HEK293 (cell line): Measurements from ENCODE around the gene NKD2.
A peak's percentile ranks its signal among the peaks of the same experiment; 100 is the strongest.

Source experiments
- CTCF ChIA-PET: fragments of 350-600 bp; formaldehyde crosslinking; extraction: SDS; loops from one replicate; lab custom pipeline; 2021; ENCODE audit warnings: antibody characterized with exemption; lab: Yijun Ruan, JAX
- POLR2A ChIA-PET: fragments of 300-600 bp; formaldehyde crosslinking; extraction: SDS; loops from one replicate; lab custom pipeline; 2020; ENCODE audit warnings: antibody characterized with exemption, inconsistent platforms; lab: Yijun Ruan, JAX
- H3K27ac ChIP-seq: fragments of 200-500 bp; sonication (Bioruptor generic); 2 replicates; pipeline ENCODE4 v1.5.1; 2014; ENCODE audit warnings: low read depth, low read length, control low read depth, inconsistent platforms; ENCODE audit errors: extremely low read depth
- H3K36me3 ChIP-seq, 2 experiments: fragments of 200-500 bp in 1 of 2; sonication (Bioruptor generic) in 1 of 2; 1 replicate in 1 of 2; 2 replicates in 1 of 2; pipeline ENCODE4 v1.5.1; 2014 to 2017; ENCODE audit warnings: inconsistent platforms in 2 of 2, low read length in 2 of 2; ENCODE audit not compliant: control insufficient read depth in 2 of 2, insufficient read depth in 1 of 2
- H3K4me1 ChIP-seq: fragments of 200-500 bp; sonication (Bioruptor generic); 2 replicates; pipeline ENCODE4 v1.5.1; 2014; ENCODE audit warnings: mild to moderate bottlenecking, low read length, inconsistent platforms; ENCODE audit not compliant: control insufficient read depth, insufficient read depth
- H3K4me3 ChIP-seq: 2 replicates; pipeline ENCODE4 v1.5.1; 2011; ENCODE audit warnings: low read depth, mild to moderate bottlenecking, control low read depth, low read length, moderate library complexity
- H3K9me3 ChIP-seq: fragments of 200-500 bp; sonication (Bioruptor generic); 2 replicates; pipeline ENCODE4 v1.5.1; 2014; ENCODE audit warnings: low read depth, low read length, inconsistent platforms; ENCODE audit not compliant: control insufficient read depth, insufficient read depth
- EGR2 ChIP-seq: fragments of 450-650 bp; formaldehyde crosslinking; IDR thresholded peaks from 2 replicates; pipeline ENCODE4 v1.5.1; 2016; ENCODE audit warnings: low read depth, missing biosample characterization, missing genetic modification characterization
- PRDM1 ChIP-seq: fragments of 450-650 bp; formaldehyde crosslinking; IDR thresholded peaks from 2 replicates; pipeline ENCODE4; 2016; ENCODE audit warnings: missing biosample characterization, missing genetic modification characterization
- SP3 ChIP-seq: fragments of 450-650 bp; formaldehyde crosslinking; IDR thresholded peaks from 2 replicates; pipeline ENCODE4 v1.5.1; 2016; ENCODE audit warnings: missing biosample characterization, missing genetic modification characterization
- TCF7L2 ChIP-seq: IDR thresholded peaks from 2 replicates; pipeline ENCODE4 v1.6.1; 2011; ENCODE audit warnings: low read depth, mild to moderate bottlenecking, inconsistent platforms, low read length, moderate library complexity, borderline replicate concordance
- ZBTB1 ChIP-seq: fragments of 450-650 bp; formaldehyde crosslinking; IDR thresholded peaks from 2 replicates; pipeline ENCODE4 v1.5.1; 2016; ENCODE audit warnings: missing biosample characterization, missing genetic modification characterization
- ZFHX2 ChIP-seq: fragments of 450-650 bp; formaldehyde crosslinking; conservative IDR thresholded peaks from 2 replicates; pipeline ENCODE4 v1.5.1; 2016; ENCODE audit warnings: missing biosample characterization, missing genetic modification characterization
- ZNF112 ChIP-seq: fragments of 450-650 bp; formaldehyde crosslinking; IDR thresholded peaks from 2 replicates; pipeline ENCODE4 v1.5.0; 2017; ENCODE audit warnings: missing biosample characterization, missing genetic modification characterization
- ZNF114 ChIP-seq: fragments of 450-650 bp; formaldehyde crosslinking; IDR thresholded peaks from 2 replicates; pipeline ENCODE4 v1.5.0; 2017; ENCODE audit warnings: missing biosample characterization, missing genetic modification characterization
- ZNF19 ChIP-seq: fragments of 450-650 bp; formaldehyde crosslinking; IDR thresholded peaks from 2 replicates; pipeline ENCODE4; 2016; ENCODE audit warnings: missing biosample characterization, missing genetic modification characterization, low read depth
- ZNF214 ChIP-seq: fragments of 450-650 bp; formaldehyde crosslinking; IDR thresholded peaks from 2 replicates; pipeline ENCODE4 v1.5.1; 2017; ENCODE audit warnings: missing biosample characterization, mild to moderate bottlenecking, missing genetic modification characterization, borderline replicate concordance
- ZNF23 ChIP-seq: fragments of 450-650 bp; formaldehyde crosslinking; IDR thresholded peaks from 2 replicates; pipeline ENCODE4 v1.5.1; 2016; ENCODE audit warnings: missing biosample characterization, missing genetic modification characterization, borderline replicate concordance
- ZNF24 ChIP-seq: fragments of 450-650 bp; formaldehyde crosslinking; IDR thresholded peaks from 2 replicates; pipeline ENCODE4 v1.5.1; 2016; ENCODE audit warnings: missing biosample characterization, missing genetic modification characterization
- ZNF274 ChIP-seq, 2 experiments: fragments of 200-500 bp in 1 of 2; fragments of 450-650 bp in 1 of 2; sonication (Bioruptor generic) in 1 of 2; formaldehyde crosslinking in 1 of 2; IDR thresholded peaks; 2 replicates each; pipeline versions ENCODE4 v1.5.1 to v1.6.1; 2014 to 2016; ENCODE audit warnings: borderline replicate concordance in 1 of 2, inconsistent platforms in 1 of 2, low read length in 1 of 2, missing biosample characterization in 1 of 2, missing genetic modification characterization in 1 of 2
- ZNF335 ChIP-seq: fragments of 450-650 bp; formaldehyde crosslinking; conservative IDR thresholded peaks from 2 replicates; pipeline ENCODE4 v1.5.1; 2016; ENCODE audit warnings: missing biosample characterization, missing genetic modification characterization
- ZNF341 ChIP-seq: fragments of 450-650 bp; formaldehyde crosslinking; IDR thresholded peaks from 2 replicates; pipeline ENCODE4; 2016; ENCODE audit warnings: low read depth, missing biosample characterization, missing genetic modification characterization
- ZNF354C ChIP-seq: fragments of 450-650 bp; formaldehyde crosslinking; IDR thresholded peaks from 2 replicates; pipeline ENCODE4 v1.5.1; 2016; ENCODE audit warnings: missing biosample characterization, missing genetic modification characterization, low read depth, borderline replicate concordance
- ZNF394 ChIP-seq: fragments of 450-650 bp; formaldehyde crosslinking; IDR thresholded peaks from 2 replicates; pipeline ENCODE4 v1.5.1; 2016; ENCODE audit warnings: missing biosample characterization, missing genetic modification characterization, mild to moderate bottlenecking, moderate library complexity, borderline replicate concordance
- ZNF514 ChIP-seq: fragments of 450-650 bp; formaldehyde crosslinking; IDR thresholded peaks from 2 replicates; pipeline ENCODE4 v1.5.1; 2016; ENCODE audit warnings: missing biosample characterization, missing genetic modification characterization
- ZSCAN30 ChIP-seq: fragments of 450-650 bp; IDR thresholded peaks from 2 replicates; pipeline ENCODE4 v1.5.1; 2018; ENCODE audit warnings: missing biosample characterization, mild to moderate bottlenecking, missing genetic modification characterization, moderate library complexity
- TF ChIP-seq, protein P1 (sequence below): fragments of 450-650 bp; IDR thresholded peaks from 2 replicates; pipeline ENCODE4 v1.5.1; 2018; ENCODE audit warnings: missing biosample characterization, mild to moderate bottlenecking, missing genetic modification characterization
- TF ChIP-seq, protein P2 (sequence below): fragments of 450-650 bp; formaldehyde crosslinking; IDR thresholded peaks from 2 replicates; pipeline ENCODE4 v1.5.1; 2016; ENCODE audit warnings: missing biosample characterization, missing genetic modification characterization
- TF ChIP-seq, protein P3 (sequence below): IDR thresholded peaks from 2 replicates; pipeline ENCODE4 v1.6.1; 2011; ENCODE audit warnings: mild to moderate bottlenecking, low read depth, low read length, borderline replicate concordance

Gene NKD2

DNA sequence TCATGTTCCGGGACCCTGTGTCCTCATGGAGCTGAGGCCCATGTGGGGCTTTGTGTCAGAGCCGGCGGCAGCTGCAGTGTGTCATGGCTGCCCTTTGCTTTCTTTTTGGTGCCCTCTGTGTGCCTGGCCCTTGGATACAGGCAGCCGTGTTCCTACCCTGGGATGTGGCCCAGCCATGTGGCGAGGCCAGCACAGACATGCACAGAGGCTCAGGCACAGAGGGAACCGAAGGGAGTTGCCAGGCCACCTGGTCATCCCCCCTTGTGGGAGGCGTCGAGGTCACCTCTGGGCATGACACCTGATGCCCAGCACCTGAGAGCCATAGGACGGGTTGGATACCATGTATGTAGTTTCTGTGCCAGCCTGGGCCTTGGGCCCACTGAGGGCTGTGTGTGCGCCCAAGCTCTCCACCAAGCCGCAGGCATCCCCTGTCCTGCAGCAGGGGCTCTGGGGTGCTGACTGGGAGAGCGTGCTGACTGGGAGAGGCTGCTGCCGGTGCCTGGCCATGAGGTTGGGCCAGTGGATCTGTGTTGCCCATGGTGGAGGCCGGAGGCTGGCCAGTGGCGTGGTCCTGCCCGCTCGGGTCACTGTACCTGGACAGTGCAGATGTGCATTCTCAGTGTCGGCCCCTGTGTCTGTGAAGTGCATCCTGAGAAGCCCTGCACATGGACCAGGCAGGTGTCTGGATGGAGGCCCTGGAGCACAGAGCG is 4.8 kb downstream of the NKD2 start:
- Histone ChIP-seq H3K9me3 (no peaks in the 10 kb centered on the region), H3K4me3 (no peak overlapping the region)
- CTCF ChIA-PET = interaction anchor here (0.7 to 6.7 kb wide), 4 partner anchors 8 to 127 kb away, joined by 3 to 90 read pairs (median 4); no protein-coding TSS in a partner anchor
- TF ChIP-seq ZNF394 (tag by site-specific recombination) (no peak), ZNF335 (tag by site-specific recombination) (peak; percentile 38)
- TF ChIP-seq, all 188 proteins: peak for 1
- peaks cover 15% of the 10 kb centered on the region for H3K4me1 ChIP-seq
- no peak overlapping the region for H3K27ac ChIP-seq
- POLR2A ChIA-PET = interaction anchor here (0.5 kb wide), 1 partner anchor 79 kb away, joined by 3 read pairs; no protein-coding TSS in a partner anchor
- peaks cover 0 to 44% of the 10 kb centered on the region in 2 experiments; a peak in 1 of 3 replicates for H3K36me3 ChIP-seq

DNA sequence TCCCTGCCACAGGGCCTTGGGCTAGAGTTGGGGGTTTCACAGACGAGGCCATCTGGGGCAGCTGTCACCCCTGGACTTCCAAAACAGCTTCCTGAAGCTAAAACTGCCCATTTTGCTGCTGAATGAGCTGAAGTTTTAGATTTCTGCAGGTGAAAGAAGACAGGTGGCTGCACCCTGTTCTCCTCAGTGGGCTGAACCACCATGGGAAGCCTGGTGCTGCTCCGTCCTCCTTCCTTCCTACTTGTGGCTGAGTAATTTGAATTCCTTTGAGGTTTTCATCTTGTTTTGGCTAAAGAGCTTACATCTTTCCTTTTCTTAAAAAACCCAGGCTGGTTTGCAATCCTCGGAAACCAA is 5.3 kb downstream of the NKD2 start:
- Histone ChIP-seq H3K9me3 (no peaks in the 10 kb centered on the region), H3K4me1 (peaks cover 15% of the 10 kb centered on the region), H3K4me3 (no peak overlapping the region), H3K36me3 (peaks cover 0 to 44% of the 10 kb centered on the region in 2 experiments; a peak in 1 of 3 replicates), H3K27ac (no peak overlapping the region)
- ChIA-PET CTCF (interaction anchor here (2.2 to 6.7 kb wide), 2 partner anchors 9 to 89 kb away, joined by 6 to 90 read pairs; no protein-coding TSS in a partner anchor), POLR2A (no interaction called here)
- TF ChIP-seq ZNF19 (no peak), ZFHX2 (tag by site-specific recombination) (no peak), ZNF214 (tag by site-specific recombination) (no peak), EGR2 (tag by site-specific recombination) (no peak), PRDM1 (tag by site-specific recombination) (no peak), SP3 (tag by site-specific recombination) (no peak), ZNF274 (IDR thresholded peaks at IDR 0.05; ENCODE audit: low read length) (no peak), ZNF274 (tag by site-specific recombination; IDR thresholded peaks at IDR 0.05; ENCODE audit: borderline replicate concordance) (no peak), ZNF112 (tag by site-specific recombination) (no peak), ZNF24 (no peak), ZNF354C (tag by site-specific recombination) (no peak), ZSCAN30 (tag by site-specific recombination) (no peak), TCF7L2 (no peak), ZNF114 (no peak), ZNF514 (tag by site-specific recombination) (no peak), ZNF341 (no peak), ZBTB1 (tag by site-specific recombination) (no peak), ZNF23 (tag by site-specific recombination) (no peak)
- TF ChIP-seq, protein P1, sequence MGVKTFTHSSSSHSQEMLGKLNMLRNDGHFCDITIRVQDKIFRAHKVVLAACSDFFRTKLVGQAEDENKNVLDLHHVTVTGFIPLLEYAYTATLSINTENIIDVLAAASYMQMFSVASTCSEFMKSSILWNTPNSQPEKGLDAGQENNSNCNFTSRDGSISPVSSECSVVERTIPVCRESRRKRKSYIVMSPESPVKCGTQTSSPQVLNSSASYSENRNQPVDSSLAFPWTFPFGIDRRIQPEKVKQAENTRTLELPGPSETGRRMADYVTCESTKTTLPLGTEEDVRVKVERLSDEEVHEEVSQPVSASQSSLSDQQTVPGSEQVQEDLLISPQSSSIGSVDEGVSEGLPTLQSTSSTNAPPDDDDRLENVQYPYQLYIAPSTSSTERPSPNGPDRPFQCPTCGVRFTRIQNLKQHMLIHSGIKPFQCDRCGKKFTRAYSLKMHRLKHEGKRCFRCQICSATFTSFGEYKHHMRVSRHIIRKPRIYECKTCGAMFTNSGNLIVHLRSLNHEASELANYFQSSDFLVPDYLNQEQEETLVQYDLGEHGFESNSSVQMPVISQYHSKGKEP (tag by site-specific recombination) = no peak
- TF ChIP-seq, protein P2, sequence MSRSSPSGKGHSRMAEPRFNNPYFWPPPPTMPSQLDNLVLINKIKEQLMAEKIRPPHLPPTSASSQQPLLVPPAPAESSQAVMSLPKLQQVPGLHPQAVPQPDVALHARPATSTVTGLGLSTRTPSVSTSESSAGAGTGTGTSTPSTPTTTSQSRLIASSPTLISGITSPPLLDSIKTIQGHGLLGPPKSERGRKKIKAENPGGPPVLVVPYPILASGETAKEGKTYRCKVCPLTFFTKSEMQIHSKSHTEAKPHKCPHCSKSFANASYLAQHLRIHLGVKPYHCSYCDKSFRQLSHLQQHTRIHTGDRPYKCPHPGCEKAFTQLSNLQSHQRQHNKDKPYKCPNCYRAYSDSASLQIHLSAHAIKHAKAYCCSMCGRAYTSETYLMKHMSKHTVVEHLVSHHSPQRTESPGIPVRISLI (tag by site-specific recombination) = no peak
- TF ChIP-seq, protein P3, sequence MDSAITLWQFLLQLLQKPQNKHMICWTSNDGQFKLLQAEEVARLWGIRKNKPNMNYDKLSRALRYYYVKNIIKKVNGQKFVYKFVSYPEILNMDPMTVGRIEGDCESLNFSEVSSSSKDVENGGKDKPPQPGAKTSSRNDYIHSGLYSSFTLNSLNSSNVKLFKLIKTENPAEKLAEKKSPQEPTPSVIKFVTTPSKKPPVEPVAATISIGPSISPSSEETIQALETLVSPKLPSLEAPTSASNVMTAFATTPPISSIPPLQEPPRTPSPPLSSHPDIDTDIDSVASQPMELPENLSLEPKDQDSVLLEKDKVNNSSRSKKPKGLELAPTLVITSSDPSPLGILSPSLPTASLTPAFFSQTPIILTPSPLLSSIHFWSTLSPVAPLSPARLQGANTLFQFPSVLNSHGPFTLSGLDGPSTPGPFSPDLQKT = no peak
